Astrocyte (in vitro differentiated cells and primary cell): ENCODE data around the gene CRX. TPM values are rescaled to one million over a fixed set of nuclear protein-coding genes. Genes with fewer than 3 reads are reported as not detected.

Source experiments
- DNase-seq: peaks from one replicate; pipeline ENCODE4 v3.0.0-alpha.2; 2010; ENCODE audit warnings: low read depth
- FAIRE-seq: peaks from 2 replicates; lab custom pipeline; 2011; peaks lifted over from hg19 to GRCh38; lab: Jason Lieb, UNC
- H2AFZ ChIP-seq: 2 replicates; pipeline ENCODE4 v1.6.0; 2012; ENCODE audit warnings: low read depth, low read length, inconsistent platforms
- H3K27ac ChIP-seq: 2 replicates; pipeline ENCODE4 v1.5.1; 2011; ENCODE audit warnings: low read depth, low read length, inconsistent platforms
- H3K27me3 ChIP-seq: 2 replicates; pipeline ENCODE4 v1.6.0; 2011; ENCODE audit warnings: low read length, inconsistent platforms; ENCODE audit not compliant: insufficient read depth
- H3K36me3 ChIP-seq: 2 replicates; pipeline ENCODE4 v1.5.1; 2011; ENCODE audit warnings: low read length, inconsistent platforms; ENCODE audit not compliant: insufficient read depth
- H3K4me1 ChIP-seq: 2 replicates; pipeline ENCODE4 v1.5.1; 2011; ENCODE audit warnings: low read length, inconsistent platforms; ENCODE audit not compliant: insufficient read depth
- H3K4me2 ChIP-seq: 2 replicates; pipeline ENCODE4 v1.6.0; 2012; ENCODE audit warnings: low read length, inconsistent platforms
- H3K4me3 ChIP-seq: 2 replicates; pipeline ENCODE4 v1.5.1; 2011; ENCODE audit warnings: low read depth, mild to moderate bottlenecking, low read length, inconsistent platforms; ENCODE audit not compliant: insufficient read depth
- H3K79me2 ChIP-seq: 2 replicates; pipeline ENCODE4 v1.6.0; 2012; ENCODE audit warnings: mild to moderate bottlenecking, low read length, inconsistent platforms; ENCODE audit not compliant: insufficient read depth
- H3K9ac ChIP-seq: 2 replicates; pipeline ENCODE4 v1.6.0; 2012; ENCODE audit warnings: mild to moderate bottlenecking, low read length, inconsistent platforms
- H3K9me3 ChIP-seq: 2 replicates; pipeline ENCODE4 v1.5.1; 2012; ENCODE audit warnings: low read depth, mild to moderate bottlenecking, low read length, inconsistent platforms; ENCODE audit not compliant: insufficient read depth
- H4K20me1 ChIP-seq: 2 replicates; pipeline ENCODE4 v1.6.0; 2012; ENCODE audit warnings: low read length, inconsistent platforms; ENCODE audit not compliant: insufficient read depth
- H3K27ac Mint-ChIP-seq: one replicate; pipeline ENCODE4 v1.8.0; 2021; ENCODE audit warnings: mild to moderate bottlenecking, mixed read lengths; ENCODE audit not compliant: unreplicated experiment
- H3K27me3 Mint-ChIP-seq: one replicate; pipeline ENCODE4 v1.8.0; 2021; ENCODE audit warnings: low read depth, mixed read lengths; ENCODE audit not compliant: unreplicated experiment
- H3K36me3 Mint-ChIP-seq: one replicate; pipeline ENCODE4 v1.8.0; 2021; ENCODE audit warnings: low read depth, mixed read lengths; ENCODE audit not compliant: unreplicated experiment
- H3K4me1 Mint-ChIP-seq: one replicate; pipeline ENCODE4 v1.8.0; 2021; ENCODE audit warnings: low read depth, mixed read lengths; ENCODE audit not compliant: unreplicated experiment
- H3K4me3 Mint-ChIP-seq: one replicate; pipeline ENCODE4 v1.8.0; 2021; ENCODE audit warnings: mild to moderate bottlenecking, moderate library complexity, mixed read lengths; ENCODE audit not compliant: unreplicated experiment
- H3K9me3 Mint-ChIP-seq: one replicate; pipeline ENCODE4 v1.8.0; 2021; ENCODE audit warnings: mild to moderate bottlenecking, mixed read lengths; ENCODE audit not compliant: unreplicated experiment
- EZH2 ChIP-seq: IDR thresholded peaks from 2 replicates; pipeline ENCODE4 v1.6.1; 2012; ENCODE audit warnings: mild to moderate bottlenecking, low read length, inconsistent platforms; ENCODE audit not compliant: insufficient read depth
- total RNA-seq: library from RNA; stranded (reverse); gene quantifications from 2 replicates; pipeline ENCODE4 v1.2.1, GENCODE V29; 2021
- TF ChIP-seq, protein P1 (sequence below): IDR thresholded peaks from 2 replicates; pipeline ENCODE4 v1.5.1; 2011; ENCODE audit warnings: low read depth, mild to moderate bottlenecking, inconsistent platforms, low read length, moderate library complexity; ENCODE audit not compliant: insufficient read depth

Gene CRX
- total RNA-seq, 1 donor from 2014 or later: not detected

DNA sequence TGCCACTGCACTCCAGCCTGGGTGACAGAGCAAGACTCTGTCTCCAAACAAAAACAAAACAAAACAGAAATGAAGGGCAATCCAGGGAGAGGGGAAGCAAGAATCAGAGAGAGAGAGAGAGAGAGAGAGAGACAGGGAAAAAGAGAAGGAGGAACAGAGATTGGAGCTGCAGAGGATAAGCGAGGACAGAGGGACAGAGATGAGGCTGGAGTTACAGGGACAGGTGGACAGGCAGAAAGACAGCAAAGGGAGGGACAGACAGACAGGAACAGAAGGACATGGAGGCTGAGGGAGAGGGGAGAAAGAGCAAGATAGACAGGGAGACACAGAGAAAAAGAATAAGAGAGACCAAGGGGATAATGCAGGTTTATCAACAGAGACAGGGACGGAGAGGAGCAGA lies 1.3 kb upstream of the CRX start:
- no peak overlapping the region for H3K4me3 Mint-ChIP-seq

DNA sequence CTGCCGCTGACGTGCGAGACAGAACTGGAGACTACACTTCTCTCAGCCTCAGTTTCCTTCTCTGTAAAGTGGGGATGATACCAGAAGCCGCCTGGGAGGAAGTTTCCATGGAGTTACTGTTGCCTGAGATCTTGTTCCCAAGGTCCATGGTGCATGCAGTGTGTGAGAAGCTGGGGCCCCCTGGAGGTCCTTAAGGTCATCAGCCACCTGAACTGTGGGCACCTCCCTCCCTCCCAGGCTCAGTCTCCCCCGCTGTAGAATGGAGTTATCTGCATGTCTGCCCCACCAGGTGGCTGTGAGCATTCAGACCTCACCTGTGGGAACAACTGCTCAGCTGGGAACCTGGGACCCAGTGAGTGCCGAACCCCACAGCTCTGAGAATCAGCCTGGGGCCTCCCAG lies 2.7 kb downstream of the CRX start:
- peaks cover 21% of the 10 kb centered on the region for H3K27me3 Mint-ChIP-seq
- H3K9ac ChIP-seq: no peak overlapping the region
- H3K27me3 ChIP-seq: peaks cover 18% of the 10 kb centered on the region
- no peak overlapping the region for H3K4me2 ChIP-seq
- H3K36me3 ChIP-seq: no peaks in the 10 kb centered on the region
- H2AFZ ChIP-seq: no peak overlapping the region
- no peak overlapping the region for H3K27ac Mint-ChIP-seq
- no peaks in the 10 kb centered on the region for H4K20me1 ChIP-seq
- no peaks in the 10 kb centered on the region for H3K79me2 ChIP-seq
- no peak for FAIRE-seq
- H3K4me1 ChIP-seq: no peaks in the 10 kb centered on the region
- peaks cover 8% of the 10 kb centered on the region for H3K4me1 Mint-ChIP-seq
- H3K4me3 ChIP-seq: no peak overlapping the region
- peaks cover 1% of the 10 kb centered on the region for H3K36me3 Mint-ChIP-seq
- no peaks in the 10 kb centered on the region for H3K9me3 ChIP-seq
- peaks cover 2% of the 10 kb centered on the region for H3K9me3 Mint-ChIP-seq
- no peak overlapping the region for H3K27ac ChIP-seq
- DNase-seq: no peak
- H3K4me3 Mint-ChIP-seq: no peak overlapping the region
- TF ChIP-seq EZH2: no peak
- TF ChIP-seq, protein P1, sequence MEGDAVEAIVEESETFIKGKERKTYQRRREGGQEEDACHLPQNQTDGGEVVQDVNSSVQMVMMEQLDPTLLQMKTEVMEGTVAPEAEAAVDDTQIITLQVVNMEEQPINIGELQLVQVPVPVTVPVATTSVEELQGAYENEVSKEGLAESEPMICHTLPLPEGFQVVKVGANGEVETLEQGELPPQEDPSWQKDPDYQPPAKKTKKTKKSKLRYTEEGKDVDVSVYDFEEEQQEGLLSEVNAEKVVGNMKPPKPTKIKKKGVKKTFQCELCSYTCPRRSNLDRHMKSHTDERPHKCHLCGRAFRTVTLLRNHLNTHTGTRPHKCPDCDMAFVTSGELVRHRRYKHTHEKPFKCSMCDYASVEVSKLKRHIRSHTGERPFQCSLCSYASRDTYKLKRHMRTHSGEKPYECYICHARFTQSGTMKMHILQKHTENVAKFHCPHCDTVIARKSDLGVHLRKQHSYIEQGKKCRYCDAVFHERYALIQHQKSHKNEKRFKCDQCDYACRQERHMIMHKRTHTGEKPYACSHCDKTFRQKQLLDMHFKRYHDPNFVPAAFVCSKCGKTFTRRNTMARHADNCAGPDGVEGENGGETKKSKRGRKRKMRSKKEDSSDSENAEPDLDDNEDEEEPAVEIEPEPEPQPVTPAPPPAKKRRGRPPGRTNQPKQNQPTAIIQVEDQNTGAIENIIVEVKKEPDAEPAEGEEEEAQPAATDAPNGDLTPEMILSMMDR: no peak

More for the DNA sequence above, 1.3 kb upstream of the CRX start:
- Histone ChIP-seq H2AFZ (no peak overlapping the region), H4K20me1 (no peaks in the 10 kb centered on the region), H3K4me1 (no peaks in the 10 kb centered on the region), H3K27me3 (peaks cover 19% of the 10 kb centered on the region), H3K4me2 (no peak overlapping the region), H3K36me3 (no peaks in the 10 kb centered on the region), H3K79me2 (no peaks in the 10 kb centered on the region), H3K27ac (no peak overlapping the region), H3K9me3 (no peaks in the 10 kb centered on the region), H3K9ac (no peak overlapping the region), H3K4me3 (no peak overlapping the region)
- DNase-seq (no peak), FAIRE-seq (no peak)
- Mint-ChIP-seq H3K9me3 (peaks cover 1% of the 10 kb centered on the region), H3K27ac (no peak overlapping the region), H3K4me1 (peaks cover 8% of the 10 kb centered on the region), H3K27me3 (peaks cover 30% of the 10 kb centered on the region), H3K36me3 (peaks cover 1% of the 10 kb centered on the region)
- TF ChIP-seq, protein P1: no peak
- TF ChIP-seq EZH2: no peak

DNA sequence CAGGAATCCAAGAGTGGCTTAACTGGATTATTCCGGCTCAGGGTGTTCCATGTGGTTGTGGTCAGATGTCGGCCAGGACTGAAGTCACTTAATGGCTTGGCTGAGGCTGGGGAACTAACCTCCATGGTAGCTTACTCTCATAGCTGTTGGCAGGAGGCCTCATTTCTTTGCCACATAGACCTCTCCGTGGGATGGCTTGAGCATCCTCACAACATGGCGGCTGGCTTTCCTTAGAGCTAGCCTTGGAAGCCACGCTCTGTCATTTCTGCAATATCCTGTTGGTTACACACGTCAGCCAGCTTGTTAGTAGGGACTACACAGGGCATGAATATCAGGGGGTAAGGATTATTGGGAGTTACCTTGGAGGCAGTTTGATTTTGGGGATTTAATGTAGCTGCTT lies 5.1 kb downstream of the CRX start:
- no peaks in the 10 kb centered on the region for H3K4me1 ChIP-seq
- no peak overlapping the region for H3K9ac ChIP-seq
- no peaks in the 10 kb centered on the region for H3K36me3 ChIP-seq
- Mint-ChIP-seq H3K4me3 (no peak overlapping the region), H3K4me1 (peaks cover 4% of the 10 kb centered on the region), H3K27ac (no peak overlapping the region), H3K27me3 (peaks cover 7% of the 10 kb centered on the region), H3K36me3 (peaks cover under 1% of the 10 kb centered on the region), H3K9me3 (peaks cover 2% of the 10 kb centered on the region)
- no peaks in the 10 kb centered on the region for H4K20me1 ChIP-seq
- no peak overlapping the region for H3K27ac ChIP-seq
- FAIRE-seq (no peak), DNase-seq (no peak)
- no peak overlapping the region for H3K4me3 ChIP-seq
- H3K27me3 ChIP-seq: peaks cover 7% of the 10 kb centered on the region
- H3K4me2 ChIP-seq: no peak overlapping the region
- no peak for TF ChIP-seq EZH2
- TF ChIP-seq, protein P1: no peak
- no peaks in the 10 kb centered on the region for H3K9me3 ChIP-seq
- H2AFZ ChIP-seq: no peak overlapping the region
- H3K79me2 ChIP-seq: no peaks in the 10 kb centered on the region
